Fibroblast of the aortic adventitia (primary cell): ENCODE measurements around the gene HS2ST1. TPM values are rescaled to one million over a fixed set of nuclear protein-coding genes. Genes with fewer than 3 reads are reported as not detected.

Experiments used
- DNase-seq: peaks from one replicate; pipeline ENCODE4 v3.0.0-alpha.2; 2010; ENCODE audit warnings: low read depth
- H3K4me3 ChIP-seq: 2 replicates; pipeline ENCODE4 v1.5.1; 2011; ENCODE audit warnings: low read depth, mild to moderate bottlenecking, control low read depth, low read length, moderate library complexity
- CTCF ChIP-seq: IDR thresholded peaks from 2 replicates; pipeline ENCODE4 v1.5.1; 2011; ENCODE audit warnings: mild to moderate bottlenecking, low read length, control low read depth, inconsistent platforms; ENCODE audit not compliant: insufficient read depth
- total RNA-seq: library from RNA; depleted of rRNA; stranded (reverse); fragments of >200 nt; gene quantifications from 2 replicates; pipeline ENCODE4 v1.2.3, GENCODE V29; 2012; ENCODE audit warnings: low replicate concordance

The HS2ST1 gene
- total RNA-seq, 1 donor: 51.0 TPM

DNA sequence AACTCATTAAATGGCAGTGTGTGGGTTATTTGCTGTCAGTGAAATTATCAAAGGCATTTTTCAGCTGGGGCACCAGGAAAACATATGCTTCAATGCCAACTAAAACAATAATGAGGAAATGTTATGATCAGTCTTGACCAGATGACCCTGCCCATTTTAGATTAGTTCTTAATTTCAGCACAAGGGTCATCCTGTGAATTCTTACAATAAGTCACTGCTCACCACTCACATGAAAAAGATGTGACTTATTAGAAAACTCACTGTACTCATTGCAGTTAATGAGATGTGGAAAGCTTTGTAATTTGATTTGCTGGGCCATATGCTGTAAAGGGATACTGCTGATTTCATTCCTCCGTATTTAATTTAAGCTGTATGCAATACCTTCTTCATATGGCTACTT lies 235.7 kb downstream of the HS2ST1 start:
- no peak for DNase-seq
- TF ChIP-seq CTCF: no peak
- H3K4me3 ChIP-seq: no peak overlapping the region

DNA sequence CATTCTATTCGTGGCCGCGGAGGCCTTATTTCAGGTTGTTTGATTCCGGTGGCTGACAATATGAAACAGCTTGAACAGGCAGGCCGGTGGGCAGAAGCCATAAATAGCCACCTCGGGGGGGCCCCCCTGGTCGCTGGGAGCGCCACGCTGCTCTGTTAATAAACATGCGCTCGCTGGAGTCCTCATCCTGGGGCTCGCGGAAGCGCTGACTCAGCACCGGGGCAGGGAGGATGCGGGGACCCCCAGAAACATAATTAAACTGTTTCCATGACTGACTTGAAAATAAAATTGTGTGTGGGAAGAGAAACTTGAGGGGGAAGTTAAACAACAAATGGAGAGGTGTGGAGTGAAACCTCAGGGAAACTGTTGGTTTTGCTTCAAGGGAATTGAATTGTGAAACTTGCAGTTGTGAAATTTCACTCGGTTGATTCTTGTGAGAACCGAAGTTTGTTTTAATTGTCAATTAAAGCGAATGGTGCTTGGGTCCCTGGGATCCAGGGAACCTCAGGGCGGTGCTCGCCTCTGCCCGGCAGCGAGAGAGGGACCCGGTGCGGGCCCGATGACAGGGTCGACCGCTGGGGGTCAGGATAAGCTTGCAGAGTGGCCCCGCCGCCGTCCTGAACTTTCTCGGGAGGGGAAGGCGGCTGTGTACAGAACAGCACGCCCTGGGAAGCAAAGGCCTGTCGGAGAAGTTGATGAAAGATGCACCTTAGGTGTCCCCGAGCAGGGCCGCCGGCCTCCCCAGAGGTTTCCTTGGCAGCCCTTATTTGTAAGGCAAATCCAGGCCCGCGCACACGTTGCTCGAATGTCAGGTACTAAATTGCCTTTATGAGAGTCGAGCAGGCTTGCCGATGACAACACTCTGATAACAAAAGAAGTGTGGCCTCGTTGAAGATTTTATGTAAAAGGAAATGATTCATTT lies 237.3 kb downstream of the HS2ST1 start:
- H3K4me3 ChIP-seq: peak overlapping the region; percentile 46
- TF ChIP-seq CTCF: peak; percentile 43
- DNase-seq: peak; percentile 52

DNA sequence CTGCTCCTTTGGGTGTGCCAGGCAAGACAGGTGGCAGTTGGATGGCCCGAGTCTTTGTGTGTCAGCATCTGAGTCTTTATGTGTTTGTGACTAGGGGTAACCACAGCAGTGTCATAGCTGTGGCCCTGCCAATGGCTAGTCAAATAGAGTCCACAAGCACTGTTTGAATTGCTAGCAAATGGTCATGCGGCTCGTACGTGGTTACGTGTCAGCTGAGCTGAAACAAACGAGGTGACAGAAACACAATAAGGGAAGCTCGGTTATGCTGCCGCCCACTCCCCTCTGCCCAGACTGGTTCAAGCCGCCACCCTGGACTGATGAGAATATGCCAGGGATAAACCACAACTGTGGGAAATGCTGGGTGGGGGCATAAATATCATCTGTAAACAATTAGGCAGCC lies 239.9 kb downstream of the HS2ST1 start:
- no peak for TF ChIP-seq CTCF
- no peak for DNase-seq
- no peak overlapping the region for H3K4me3 ChIP-seq

GRCh38 chr1:87155170-87155569 lies 240.7 kb downstream of the HS2ST1 start:
- no peak for TF ChIP-seq CTCF
- DNase-seq: no peak
- no peak overlapping the region for H3K4me3 ChIP-seq

DNA sequence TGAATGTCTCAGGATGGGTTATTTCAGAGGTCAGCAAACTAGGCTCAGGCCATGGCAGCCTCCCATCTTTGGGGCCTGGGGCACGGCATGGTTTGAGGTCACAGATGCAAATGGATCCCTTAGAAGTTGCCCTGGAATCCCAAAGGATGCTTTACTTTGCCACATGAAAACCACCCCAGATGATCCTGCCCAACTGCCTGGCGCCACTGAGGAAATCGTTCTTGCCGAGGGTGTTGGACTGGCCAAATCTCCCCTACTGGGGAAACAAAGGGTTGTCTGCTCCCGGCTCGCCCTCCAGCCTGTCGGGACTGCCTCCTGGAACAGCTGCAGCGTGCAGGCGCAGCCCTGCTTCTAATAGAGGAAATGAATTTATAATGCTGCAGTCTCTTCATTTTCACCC lies 241.2 kb downstream of the HS2ST1 start:
- no peak for TF ChIP-seq CTCF
- no peak overlapping the region for H3K4me3 ChIP-seq
- no peak for DNase-seq

GRCh38 chr1:87156124-87156523 lies 241.7 kb downstream of the HS2ST1 start:
- no peak for TF ChIP-seq CTCF
- no peak for DNase-seq
- H3K4me3 ChIP-seq: no peak overlapping the region
